HepG2 (cell line): Measurements from ENCODE around the gene IFT172. TPM values are rescaled to one million over a fixed set of nuclear protein-coding genes. Genes with fewer than 3 reads are reported as not detected.

Source experiments
- ARNTL ChIP-seq: sonication (generic); formaldehyde crosslinking; IDR thresholded peaks from 2 replicates; pipeline ENCODE4 v1.4.0; 2020; ENCODE audit warnings: mild to moderate bottlenecking, missing genetic modification reagents
- ASH2L ChIP-seq: fragments of 300-600, 200-600 bp; sonication (generic); IDR thresholded peaks from 2 replicates; pipeline ENCODE4 v1.7.0; 2017; ENCODE audit warnings: low read depth, mild to moderate bottlenecking, moderate library complexity, mixed read lengths, low read length; ENCODE audit not compliant: insufficient read length
- DR1 ChIP-seq: sonication (generic); formaldehyde crosslinking; IDR thresholded peaks from 2 replicates; pipeline ENCODE4 v1.8.0; 2021; ENCODE audit warnings: mild to moderate bottlenecking, missing genetic modification reagents, inconsistent platforms
- FOXP1 ChIP-seq, 2 experiments: fragments of 450-650 bp in 1 of 2; IDR thresholded peaks; 2 replicates each; pipeline ENCODE4 v1.6.1; 2017 to 2018; ENCODE audit warnings: antibody characterized with exemption in 1 of 2
- HIC2 ChIP-seq: sonication (generic); formaldehyde crosslinking; IDR thresholded peaks from 2 replicates; pipeline ENCODE4 v1.9.0; 2022; ENCODE audit warnings: low read depth, missing genetic modification reagents
- IKZF5 ChIP-seq: IDR thresholded peaks from 2 replicates; pipeline ENCODE4 v1.6.1; 2018; ENCODE audit warnings: missing genetic modification reagents, mild to moderate bottlenecking, missing compliant biosample characterization
- IRX3 ChIP-seq: sonication (generic); formaldehyde crosslinking; IDR thresholded peaks from 2 replicates; pipeline ENCODE4 v1.8.1; 2023; ENCODE audit warnings: mild to moderate bottlenecking, low read depth, missing genetic modification reagents, borderline replicate concordance
- JARID2 ChIP-seq: sonication (generic); formaldehyde crosslinking; IDR thresholded peaks from 2 replicates; pipeline ENCODE4 v1.8.1; 2023; ENCODE audit warnings: missing genetic modification reagents, inconsistent platforms; ENCODE audit not compliant: insufficient replicate concordance
- KDM1A ChIP-seq: IDR thresholded peaks from 2 replicates; pipeline ENCODE4 v1.6.1; 2016; ENCODE audit warnings: missing compliant biosample characterization
- NFATC3 ChIP-seq: sonication (generic); formaldehyde crosslinking; IDR thresholded peaks from 2 replicates; pipeline ENCODE4 v1.5.1; 2020; ENCODE audit warnings: mild to moderate bottlenecking, missing genetic modification reagents
- NFKB2 ChIP-seq: sonication (generic); formaldehyde crosslinking; IDR thresholded peaks from 2 replicates; pipeline ENCODE4 v1.4.0; 2020; ENCODE audit warnings: missing genetic modification reagents, borderline replicate concordance
- PCBP2 ChIP-seq: fragments of 200-400 bp; formaldehyde crosslinking; optimal IDR thresholded peaks from 2 replicates; pipeline ENCODE3; 2018; ENCODE audit warnings: low read length, low read depth; ENCODE audit not compliant: poor library complexity, severe bottlenecking
- SRSF4 ChIP-seq: fragments of 200-400 bp; formaldehyde crosslinking; IDR thresholded peaks from one replicate; pipeline ENCODE4 v1.6.1; 2018; ENCODE audit warnings: mild to moderate bottlenecking, low read depth, low read length, moderate library complexity; ENCODE audit not compliant: poor library complexity, severe bottlenecking
- ZBTB40 ChIP-seq, 2 experiments: fragments of 450-650 bp in 1 of 2; sonication (generic) in 1 of 2; formaldehyde crosslinking in 1 of 2; IDR thresholded peaks; 2 replicates each; pipeline versions ENCODE4 v1.6.1 to v1.8.0; 2016 to 2022; ENCODE audit warnings: antibody characterized with exemption in 1 of 2, mild to moderate bottlenecking in 1 of 2, missing genetic modification reagents in 1 of 2
- ZNF781 ChIP-seq: sonication (generic); formaldehyde crosslinking; IDR thresholded peaks from 2 replicates; pipeline ENCODE4 v1.5.1; 2020; ENCODE audit warnings: borderline replicate concordance, mild to moderate bottlenecking, missing genetic modification reagents; ENCODE audit errors: not compliant biosample characterization
- ZNF850 ChIP-seq: sonication (generic); formaldehyde crosslinking; conservative IDR thresholded peaks from 2 replicates; pipeline ENCODE4 v1.9.0; 2021; ENCODE audit warnings: mild to moderate bottlenecking, missing genetic modification reagents
- ZSCAN30 ChIP-seq: sonication (generic); formaldehyde crosslinking; IDR thresholded peaks from 2 replicates; pipeline ENCODE4 v1.5.0; 2020; ENCODE audit warnings: mild to moderate bottlenecking, missing genetic modification reagents
- polyA plus RNA-seq, 8 experiments: library from polyadenylated mRNA; depleted of rRNA in 3 of 8; stranded (reverse) in 7 of 8; unstranded in 1 of 8; fragments of >200 nt; fragmentation: Illumina TruSeq in 4 of 8; extraction: Trizol in 4 of 8; gene quantifications; 2 replicates each; pipeline versions ENCODE4 v1.2.1 to v1.2.3, GENCODE V29; 2011 to 2016; ENCODE audit warnings: low read depth in 4 of 8, missing spikeins in 1 of 8, mixed read lengths in 1 of 8; ENCODE audit not compliant: insufficient read depth in 1 of 8
- total RNA-seq, 5 experiments: library from RNA; depleted of rRNA; stranded (reverse); fragments of >200 nt; fragmentation: Illumina TruSeq; extraction: Trizol; gene quantifications; 2 replicates each; pipeline ENCODE4 v1.2.3, GENCODE V29; 2016; ENCODE audit warnings: low read depth in 1 of 5

IFT172 gene
- total and polyA plus RNA-seq, 2 of the 13 experiments (the other 11 are each of a cell fraction or from before 2014, with no cell fraction given): 21.6 to 35.7 TPM

DNA sequence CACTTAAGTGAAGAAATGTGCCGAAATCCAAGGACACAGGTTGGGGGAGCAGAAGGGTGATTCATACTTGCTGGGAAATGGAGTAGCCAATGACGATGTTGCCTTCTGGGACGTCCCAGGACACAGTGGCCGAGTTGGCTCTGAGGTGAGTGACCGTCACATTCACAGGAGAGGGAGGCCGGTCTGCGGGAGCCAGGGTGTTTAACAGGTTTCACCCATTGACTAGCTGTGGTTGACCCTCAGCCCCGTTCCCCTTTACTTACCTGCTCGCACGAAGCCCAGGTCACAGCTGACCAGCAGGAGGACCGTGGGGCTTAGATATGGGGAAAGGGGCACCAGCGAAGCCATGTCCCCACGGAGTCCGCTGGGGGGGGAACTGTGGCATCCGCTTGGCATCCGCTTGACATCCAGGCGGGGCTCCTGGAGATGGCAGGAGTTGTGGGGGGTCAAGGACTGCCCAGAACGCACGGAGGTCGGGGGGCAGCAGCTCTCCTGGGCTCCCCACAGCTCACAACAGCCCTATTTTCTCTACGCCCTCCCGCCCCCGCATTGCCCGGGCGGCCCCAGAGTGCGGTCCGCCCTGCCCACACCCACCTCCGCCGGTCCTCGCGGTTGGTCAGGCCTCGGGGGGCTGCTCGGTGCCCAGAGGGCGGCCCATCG lies 4.9 kb upstream of the IFT172 start (continued):
- no peak for TF ChIP-seq NFATC3
- no peak for TF ChIP-seq ZNF850 (CRISPR knock-in tag)
- TF ChIP-seq SRSF4: no peak
- no peak for TF ChIP-seq FOXP1 (IDR thresholded peaks at IDR 0.05)
- TF ChIP-seq FOXP1 (CRISPR knock-in tag; IDR thresholded peaks at IDR 0.05): no peak
- no peak for TF ChIP-seq PCBP2
- no peak for TF ChIP-seq ZSCAN30 (CRISPR knock-in tag)
- TF ChIP-seq ZBTB40 (IDR thresholded peaks at IDR 0.05): no peak
- 0 out of 2 replicates have a peak, but pooled peaks have one; percentile 34 for TF ChIP-seq ZBTB40 (CRISPR knock-in tag; IDR thresholded peaks at IDR 0.05)
- TF ChIP-seq ARNTL (CRISPR knock-in tag): no peak
- no peak for TF ChIP-seq ASH2L
- TF ChIP-seq HIC2: no peak
- no peak for TF ChIP-seq DR1 (CRISPR knock-in tag)
- no peak for TF ChIP-seq ZNF781
- no peak for TF ChIP-seq KDM1A
- no peak for TF ChIP-seq JARID2 (CRISPR knock-in tag)
- TF ChIP-seq IRX3 (CRISPR knock-in tag): no peak
- TF ChIP-seq IKZF5 (CRISPR knock-in tag): no peak
- TF ChIP-seq NFKB2 (CRISPR knock-in tag): no peak; the same call in 1 of the 2 replicates
